Measurements from ENCODE around the gene MAPKAPK3. TPM values are rescaled to one million over a fixed set of nuclear protein-coding genes. Genes with fewer than 3 reads are reported as not detected.

Gene MAPKAPK3
- total and polyA plus RNA-seq, 2 donors from 2014 or later: 68.0 to 75.8 TPM

DNA sequence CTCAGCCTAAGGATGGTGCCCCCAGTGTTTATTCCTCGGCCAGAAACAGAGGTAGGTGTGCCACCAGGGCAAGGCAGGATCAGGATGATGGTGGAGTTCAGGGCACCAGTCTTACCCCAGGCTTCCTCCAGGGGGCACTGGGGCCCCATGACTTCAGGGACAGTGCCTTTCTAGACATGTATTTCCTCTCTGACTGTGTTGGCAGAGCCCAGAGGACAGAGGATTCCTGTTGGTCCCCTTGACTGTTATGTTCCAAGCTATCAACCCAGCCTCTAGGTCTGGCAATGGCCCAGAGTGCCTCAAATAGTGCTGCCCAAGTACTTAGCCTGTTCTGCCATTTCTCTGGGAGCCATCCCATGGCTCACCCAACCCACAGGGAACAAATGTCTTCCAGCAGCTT lies 44.8 kb upstream of the MAPKAPK3 start:
- TF ChIP-seq, protein P1, sequence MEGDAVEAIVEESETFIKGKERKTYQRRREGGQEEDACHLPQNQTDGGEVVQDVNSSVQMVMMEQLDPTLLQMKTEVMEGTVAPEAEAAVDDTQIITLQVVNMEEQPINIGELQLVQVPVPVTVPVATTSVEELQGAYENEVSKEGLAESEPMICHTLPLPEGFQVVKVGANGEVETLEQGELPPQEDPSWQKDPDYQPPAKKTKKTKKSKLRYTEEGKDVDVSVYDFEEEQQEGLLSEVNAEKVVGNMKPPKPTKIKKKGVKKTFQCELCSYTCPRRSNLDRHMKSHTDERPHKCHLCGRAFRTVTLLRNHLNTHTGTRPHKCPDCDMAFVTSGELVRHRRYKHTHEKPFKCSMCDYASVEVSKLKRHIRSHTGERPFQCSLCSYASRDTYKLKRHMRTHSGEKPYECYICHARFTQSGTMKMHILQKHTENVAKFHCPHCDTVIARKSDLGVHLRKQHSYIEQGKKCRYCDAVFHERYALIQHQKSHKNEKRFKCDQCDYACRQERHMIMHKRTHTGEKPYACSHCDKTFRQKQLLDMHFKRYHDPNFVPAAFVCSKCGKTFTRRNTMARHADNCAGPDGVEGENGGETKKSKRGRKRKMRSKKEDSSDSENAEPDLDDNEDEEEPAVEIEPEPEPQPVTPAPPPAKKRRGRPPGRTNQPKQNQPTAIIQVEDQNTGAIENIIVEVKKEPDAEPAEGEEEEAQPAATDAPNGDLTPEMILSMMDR (IDR thresholded peaks at IDR 0.05; ENCODE audit: borderline replicate concordance, extremely low read depth, insufficient read depth): peak; percentile 96
- peak; percentile 53 for FAIRE-seq
- Histone ChIP-seq H3K4me3 (ENCODE audit: low read length in 3 of 3) (no peak overlapping the region), H3K4me1 (ENCODE audit: control insufficient read depth in 2 of 3, insufficient read depth in 2 of 3, low read depth in 1 of 3, low read length in 3 of 3) (peaks cover 0 to 28% (median 25%) of the 10 kb centered on the region in 3 donors), H3K27me3 (ENCODE audit: control insufficient read depth, insufficient read depth, low read length) (no peaks in the 10 kb centered on the region), H3K9me3 (ENCODE audit: control insufficient read depth in 2 of 3, insufficient read depth in 1 of 3, low read length in 3 of 3) (no peaks in the 10 kb centered on the region), H3K36me3 (ENCODE audit: control insufficient read depth in 2 of 3, insufficient read depth in 3 of 3, low read length in 3 of 3) (no peaks in the 10 kb centered on the region), H3K9ac (ENCODE audit: low read length in 3 of 3) (peak overlapping the region in 1 of 3 donors; percentile 42), H3K27ac (ENCODE audit: low read depth in 2 of 2, low read length in 2 of 2) (peak overlapping the region; percentile 23 to 62)
- DNase-seq: peak; percentile 70 to 87 (median 83)
- intact Hi-C loops (cut with DNase I): loop anchor here (5.0 kb wide), 1 partner anchor 40 kb away; the partner anchor contains the start of gene CISH

DNA sequence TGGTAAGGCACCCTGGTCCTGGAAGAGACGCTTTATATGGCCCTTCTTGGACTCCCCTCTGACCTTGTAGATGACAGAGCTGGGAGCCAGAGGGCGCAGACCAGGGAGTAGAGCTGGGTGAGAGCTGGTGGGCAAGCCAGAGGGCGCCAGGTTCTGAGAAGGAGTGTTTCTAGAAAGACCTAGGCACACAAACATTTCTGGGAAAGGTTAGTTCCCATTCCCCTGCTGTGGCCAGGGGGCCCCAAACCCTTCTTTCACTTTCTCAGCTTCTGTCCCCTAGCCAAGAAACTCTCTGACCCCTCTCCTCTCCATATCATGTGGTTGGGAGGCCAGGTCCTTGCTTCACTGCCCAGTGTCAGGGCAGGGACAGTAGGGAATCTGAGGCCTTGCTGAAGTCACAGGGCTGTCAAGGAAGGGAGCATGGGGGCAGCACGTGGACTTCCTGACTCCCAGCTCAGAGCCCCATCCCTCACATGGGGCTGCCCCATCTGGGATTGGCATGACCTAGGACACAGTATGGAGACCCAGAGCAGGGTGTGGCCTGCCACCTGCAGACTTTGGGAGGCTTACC lies 44.1 kb upstream of the MAPKAPK3 start:
- no peaks in the 10 kb centered on the region for H3K27me3 ChIP-seq (ENCODE audit: control insufficient read depth, insufficient read depth, low read length)
- intact Hi-C loops (cut with DNase I): loop anchor here (5.0 kb wide), 1 partner anchor 39 kb away; the partner anchor contains the start of gene CISH
- TF ChIP-seq, protein P1 (IDR thresholded peaks at IDR 0.05; ENCODE audit: borderline replicate concordance, extremely low read depth, insufficient read depth): no peak
- peaks cover 0 to 5% (median under 1%) of the 10 kb centered on the region in 3 donors for H3K36me3 ChIP-seq (ENCODE audit: control insufficient read depth in 2 of 3, insufficient read depth in 3 of 3, low read length in 3 of 3)
- H3K9ac ChIP-seq (ENCODE audit: low read length in 3 of 3): peak overlapping the region in 1 of 3 donors; percentile 42
- DNase-seq: no peak
- H3K4me3 ChIP-seq (ENCODE audit: low read length in 3 of 3): no peak overlapping the region
- peak overlapping the region; percentile 61 for H3K27ac ChIP-seq (ENCODE audit: low read depth in 2 of 2, low read length in 2 of 2)
- H3K9me3 ChIP-seq (ENCODE audit: control insufficient read depth in 2 of 3, insufficient read depth in 1 of 3, low read length in 3 of 3): no peaks in the 10 kb centered on the region
- peaks cover 0 to 28% (median 23%) of the 10 kb centered on the region in 3 donors for H3K4me1 ChIP-seq (ENCODE audit: control insufficient read depth in 2 of 3, insufficient read depth in 2 of 3, low read depth in 1 of 3, low read length in 3 of 3)
- FAIRE-seq: no peak

DNA sequence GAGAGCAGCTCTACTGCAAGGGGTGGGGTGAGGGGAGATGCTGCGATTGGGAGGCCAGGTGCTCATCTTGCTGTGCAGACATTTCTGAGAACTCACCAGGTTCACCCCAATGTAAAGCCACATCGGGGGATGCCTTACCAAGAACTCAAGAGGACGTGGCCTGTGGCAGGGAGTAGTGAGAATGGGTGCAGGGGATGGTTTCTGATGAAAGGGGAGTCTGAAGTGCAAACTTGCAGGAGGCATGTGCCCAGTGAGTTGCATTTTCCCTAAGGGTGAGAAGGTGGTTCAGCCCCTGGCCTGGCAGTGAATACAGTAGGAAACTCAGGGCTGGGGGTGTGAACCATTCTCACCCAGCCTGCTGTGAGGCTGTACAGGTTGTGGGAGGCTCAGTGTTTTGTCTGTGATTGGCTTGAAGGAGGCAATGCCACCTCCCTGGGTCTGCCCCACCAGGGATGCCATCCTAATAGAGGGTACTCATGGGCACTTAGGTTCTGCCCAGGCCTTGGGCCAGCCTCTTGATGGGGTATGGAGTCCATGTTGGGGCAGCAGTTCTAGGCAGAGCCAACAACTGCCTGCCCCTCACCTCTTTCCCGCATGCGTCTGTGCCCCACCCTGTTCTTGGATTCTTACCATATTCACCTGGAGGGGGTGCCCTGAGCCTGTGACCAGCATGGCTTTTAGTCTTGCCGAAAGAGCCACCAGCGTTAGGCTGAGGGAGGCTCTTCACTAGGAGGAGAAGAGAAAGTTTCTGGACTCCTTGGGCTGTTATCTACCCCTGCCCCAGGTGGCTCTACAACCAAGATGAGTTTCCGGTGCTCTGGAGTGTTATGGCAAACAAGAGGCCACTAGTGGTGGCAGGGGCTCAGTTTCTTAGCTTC lies 43.1 kb upstream of the MAPKAPK3 start:
- peaks cover 0 to 28% (median 20%) of the 10 kb centered on the region in 3 donors for H3K4me1 ChIP-seq (ENCODE audit: control insufficient read depth in 2 of 3, insufficient read depth in 2 of 3, low read depth in 1 of 3, low read length in 3 of 3)
- H3K27ac ChIP-seq (ENCODE audit: low read depth in 2 of 2, low read length in 2 of 2): peak overlapping the region in 1 of 2 donors; percentile 61
- FAIRE-seq (no peak), DNase-seq (no peak)
- H3K27me3 ChIP-seq (ENCODE audit: control insufficient read depth, insufficient read depth, low read length): no peaks in the 10 kb centered on the region
- peaks cover 0 to 8% (median 2%) of the 10 kb centered on the region in 3 donors for H3K36me3 ChIP-seq (ENCODE audit: control insufficient read depth in 2 of 3, insufficient read depth in 3 of 3, low read length in 3 of 3)
- intact Hi-C loops (cut with DNase I): loop anchor here (5.0 kb wide), 1 partner anchor 38 kb away; the partner anchor contains the start of gene CISH
- TF ChIP-seq, protein P1 (IDR thresholded peaks at IDR 0.05; ENCODE audit: borderline replicate concordance, extremely low read depth, insufficient read depth): no peak
- peak overlapping the region in 1 of 3 donors; percentile 42 for H3K9ac ChIP-seq (ENCODE audit: low read length in 3 of 3)
- no peaks in the 10 kb centered on the region for H3K9me3 ChIP-seq (ENCODE audit: control insufficient read depth in 2 of 3, insufficient read depth in 1 of 3, low read length in 3 of 3)
- no peak overlapping the region for H3K4me3 ChIP-seq (ENCODE audit: low read length in 3 of 3)

All from kidney (tissue), 14 donors.